M059J (cell line): Measurements from ENCODE around the gene RNASEH2A. TPM values are rescaled to one million over a fixed set of nuclear protein-coding genes. Genes with fewer than 3 reads are reported as not detected.
"Not testable (repeated sequence)": the region's sequence is repeated elsewhere in the genome, so short reads cannot be mapped to it uniquely, and the experiment has no call there.

Source experiments
- DNase-seq: peaks from one replicate; pipeline ENCODE4 v3.0.0-alpha.2; 2012; ENCODE audit warnings: low read depth
- total RNA-seq: library from RNA; depleted of rRNA; stranded (reverse); fragments of >200 nt; shearing (Covaris generic); gene quantifications from 2 replicates; pipeline ENCODE4 v1.2.3, GENCODE V29; 2014

RNASEH2A gene
- total RNA-seq, 1 experiment from 2014 or later: 62.8 TPM

GRCh38 chr19:12793290-12794195 lies 12.8 kb upstream of the RNASEH2A start:
- DNase-seq: peak; percentile 92

GRCh38 chr19:12794196-12794941 lies 12.0 kb upstream of the RNASEH2A start:
- peak; percentile 46 for DNase-seq

GRCh38 chr19:12794971-12795381 lies 11.4 kb upstream of the RNASEH2A start:
- no peak for DNase-seq

GRCh38 chr19:12796146-12797071 lies 10.0 kb upstream of the RNASEH2A start:
- DNase-seq: peak; percentile 76

- DNase-seq: no peak
Measured at GRCh38 chr19:12797141-12797587, 9.2 kb upstream of the RNASEH2A start.

GRCh38 chr19:12797607-12798006 lies 8.8 kb upstream of the RNASEH2A start:
- not testable (repeated sequence) for DNase-seq

GRCh38 chr19:12799742-12800465 lies 6.5 kb upstream of the RNASEH2A start:
- DNase-seq: no peak

- no peak for DNase-seq
Measured at GRCh38 chr19:12800466-12800770, 6.0 kb upstream of the RNASEH2A start.

- DNase-seq: no peak
Measured at GRCh38 chr19:12800923-12801465, 5.4 kb upstream of the RNASEH2A start.

GRCh38 chr19:12801466-12802266 lies 4.7 kb upstream of the RNASEH2A start, which contains the start of the genes PRDX2 and THSD8:
Gene PRDX2 (minus strand): TSS chr19:12801800. CDS start chr19:12801261, 539 bp downstream.
Gene THSD8 (plus strand): TSS chr19:12802069. CDS start chr19:12802072, 3 bp downstream.
- peak; percentile 49 for DNase-seq

GRCh38 chr19:12802267-12803106 lies 3.9 kb upstream of the RNASEH2A start:
- peak; percentile 9 for DNase-seq

- no peak for DNase-seq
Measured at GRCh38 chr19:12804051-12804450, 2.3 kb upstream of the RNASEH2A start.

- no peak for DNase-seq
Measured at GRCh38 chr19:12815088-12815487, 8.7 kb downstream of the RNASEH2A start.

- DNase-seq: not testable (repeated sequence)
Measured at GRCh38 chr19:12817188-12817587, 10.8 kb downstream of the RNASEH2A start.

- not testable (repeated sequence) for DNase-seq
Measured at GRCh38 chr19:12817810-12818209, 11.4 kb downstream of the RNASEH2A start.

- DNase-seq: peak; percentile 45
Measured at GRCh38 chr19:12821761-12822160, 15.4 kb downstream of the RNASEH2A start.

- DNase-seq: no peak
Measured at GRCh38 chr19:12825254-12826131, 19.1 kb downstream of the RNASEH2A start.

GRCh38 chr19:12828494-12828893 lies 22.1 kb downstream of the RNASEH2A start:
- peak; percentile 52 for DNase-seq
